Upper lobe of left lung (tissue), 6 donors: Measurements from ENCODE around the gene TTC23L. TPM values are rescaled to one million over a fixed set of nuclear protein-coding genes. Genes with fewer than 3 reads are reported as not detected.

Experiments
- ATAC-seq, 2 donors: fragments of 200-7000 bp; cut with Tn5 transposase; one replicate each; pipeline ENCODE4 v1.9.1; 2022; ENCODE audit warnings: mild to moderate bottlenecking in 2 of 2, moderate library complexity in 2 of 2; ENCODE audit not compliant: low FRiP score in 2 of 2
- DNase-seq, 2 donors: peaks; one replicate each; pipeline ENCODE4 v3.0.0-alpha.2; 2019 to 2020
- H3K27ac ChIP-seq, 4 donors: fragments of 200-600 bp; sonication (generic); one replicate each; pipeline ENCODE4 v1.5.1; 2016 to 2019
- H3K27me3 ChIP-seq, 4 donors: fragments of 200-600 bp; sonication (generic); one replicate each; pipeline ENCODE4 v1.5.1; 2017 to 2019
- H3K36me3 ChIP-seq, 4 donors: fragments of 200-600 bp; sonication (generic); one replicate each; pipeline ENCODE4 v1.5.1; 2016 to 2019
- H3K4me1 ChIP-seq, 4 donors: fragments of 200-600 bp; sonication (generic); one replicate each; pipeline ENCODE4 v1.5.1; 2018 to 2019
- H3K4me3 ChIP-seq, 4 donors: fragments of 200-600 bp; sonication (generic); one replicate each; pipeline ENCODE4 v1.5.1; 2017 to 2019; ENCODE audit warnings: mild to moderate bottlenecking in 2 of 4, moderate library complexity in 1 of 4
- H3K9me3 ChIP-seq, 4 donors: fragments of 200-600 bp; sonication (generic); one replicate each; pipeline ENCODE4 v1.5.1; 2018 to 2019
- CTCF ChIP-seq, 6 experiments: fragments of 450-650 bp in 4 of 6; fragments of 200-600 bp in 2 of 6; sonication (generic) in 2 of 6; IDR thresholded peaks; one replicate each; pipeline ENCODE4 v1.5.1; 2016 to 2019; ENCODE audit warnings: antibody characterized with exemption in 6 of 6
- EP300 ChIP-seq, 4 donors: sonication (generic); formaldehyde crosslinking; IDR thresholded peaks; one replicate each; pipeline ENCODE4 v1.5.1; 2017; ENCODE audit warnings: antibody characterized with exemption in 4 of 4, control low read depth in 2 of 4
- POLR2A ChIP-seq, 4 donors: fragments of 450-650 bp; IDR thresholded peaks; one replicate each; pipeline ENCODE4 v1.5.1; 2016 to 2017; ENCODE audit warnings: antibody characterized with exemption in 4 of 4, mild to moderate bottlenecking in 2 of 4
- POLR2AphosphoS5 ChIP-seq, 2 donors: sonication (generic); formaldehyde crosslinking; IDR thresholded peaks; one replicate each; pipeline ENCODE4 v1.5.1; 2017; ENCODE audit warnings: antibody characterized with exemption in 2 of 2
- WGBS, 2 donors: methylation state at CpG; one replicate each; pipeline ENCODE4 v1.1.5; 2017 to 2018; 5-methylcytosine and 5-hydroxymethylcytosine counted together
- total RNA-seq, 6 donors: library from RNA; depleted of rRNA in 4 of 6; stranded (reverse); fragments of >200 nt in 4 of 6; gene quantifications; one replicate each; pipeline versions ENCODE4 v1.1.0 to v1.2.1, GENCODE V29; 2016 to 2021
- donor health status: DM: no; HTN: no; CAD: no; lungs with moderate emphysema.
- donor health status: DM: no; HTN: yes; CAD: no; lungs with severe emphysema.

Gene TTC23L
- total RNA-seq, 6 donors from 2014 or later, result 0.11 to 4.7 (median 1.0) TPM; not detected in 1

- H3K4me1 ChIP-seq, result no peaks in the 10 kb centered on the region
- 90 to 93% methylated on average over 11 of the region's 11 CpGs for WGBS, 2 donors
- peaks cover 23 to 92% (median 43%) of the 10 kb centered on the region in 4 donors for H3K36me3 ChIP-seq
- H3K4me3 ChIP-seq, result no peak overlapping the region
- TF ChIP-seq CTCF (IDR thresholded peaks at IDR 0.05) (no peak), EP300 (IDR thresholded peaks at IDR 0.05) (no peak), POLR2AphosphoS5 (IDR thresholded peaks at IDR 0.05) (no peak), POLR2A (IDR thresholded peaks at IDR 0.05) (no peak)
- H3K27me3 ChIP-seq, result no peaks in the 10 kb centered on the region
- H3K9me3 ChIP-seq, result no peaks in the 10 kb centered on the region
- ATAC-seq (no peak), DNase-seq (no peak)
- no peak overlapping the region for H3K27ac ChIP-seq
These were observed 105.6 kb downstream of the TTC23L start for GRCh38 chr5:34944460-34945047.

Other genes starting within 250 kb of the TTC23L start
- gene RAI14, start 182.8 kb upstream of the TTC23L start, total RNA-seq, result 10 to 100 TPM; 34.0 to 88.6 (median 67.9) TPM
- gene RAD1, start 76.3 kb downstream of the TTC23L start, total RNA-seq, result 10 to 100 TPM; 12.2 to 39.1 (median 28.8) TPM
- gene BRIX1, start 76.5 kb downstream of the TTC23L start, total RNA-seq, result 10 to 100 TPM in 5 of 6 donors, 1 to 10 TPM in 1; 7.9 to 30.4 (median 19.0) TPM
- 10 to 100 TPM; 41.2 to 93.2 (median 46.3) TPM for gene DNAJC21, start 90.4 kb downstream of the TTC23L start, total RNA-seq
- not detected for gene AGXT2, start 208.8 kb downstream of the TTC23L start, total RNA-seq